ENCODE data around the gene PLD1. TPM values are rescaled to one million over a fixed set of nuclear protein-coding genes. Genes with fewer than 3 reads are reported as not detected.

The PLD1 gene
- total RNA-seq, 2 donors from 2014 or later = 12.8 to 15.8 TPM

DNA sequence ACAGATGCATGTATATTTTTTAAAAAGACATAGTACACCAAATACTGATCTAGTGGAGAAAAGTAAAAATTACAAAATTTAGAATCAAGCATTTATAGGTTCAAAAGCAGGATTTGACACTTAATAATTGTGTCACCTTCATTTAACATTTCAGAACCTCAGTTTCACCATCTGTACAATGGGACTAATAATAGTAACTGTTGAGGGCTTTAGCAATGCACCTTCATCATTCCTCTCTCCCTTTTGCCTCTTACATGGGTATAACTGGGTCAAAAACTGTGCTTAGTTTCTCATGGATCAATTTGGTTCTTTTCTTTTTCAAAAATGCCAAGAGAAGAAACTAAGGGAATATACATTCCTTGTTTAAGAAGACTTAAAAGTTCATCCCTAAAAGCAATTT is 27.4 kb upstream of the PLD1 start:
- DNase-seq (ENCODE audit: low spot score) = no peak
- no peaks in the 10 kb centered on the region for H3K9me3 ChIP-seq
- H3K27ac ChIP-seq = no peak overlapping the region
- H3K4me1 ChIP-seq (replicated peaks) = no peaks in the 10 kb centered on the region
- H3K27me3 ChIP-seq (replicated peaks; ENCODE audit: insufficient read depth) = no peaks in the 10 kb centered on the region
- intact Hi-C loops (cut with DNase I) = no loop called here
- H3K4me3 ChIP-seq = no peak overlapping the region
- TF ChIP-seq POLR2A (IDR thresholded peaks at IDR 0.05) = no peak
- TF ChIP-seq, protein P1, sequence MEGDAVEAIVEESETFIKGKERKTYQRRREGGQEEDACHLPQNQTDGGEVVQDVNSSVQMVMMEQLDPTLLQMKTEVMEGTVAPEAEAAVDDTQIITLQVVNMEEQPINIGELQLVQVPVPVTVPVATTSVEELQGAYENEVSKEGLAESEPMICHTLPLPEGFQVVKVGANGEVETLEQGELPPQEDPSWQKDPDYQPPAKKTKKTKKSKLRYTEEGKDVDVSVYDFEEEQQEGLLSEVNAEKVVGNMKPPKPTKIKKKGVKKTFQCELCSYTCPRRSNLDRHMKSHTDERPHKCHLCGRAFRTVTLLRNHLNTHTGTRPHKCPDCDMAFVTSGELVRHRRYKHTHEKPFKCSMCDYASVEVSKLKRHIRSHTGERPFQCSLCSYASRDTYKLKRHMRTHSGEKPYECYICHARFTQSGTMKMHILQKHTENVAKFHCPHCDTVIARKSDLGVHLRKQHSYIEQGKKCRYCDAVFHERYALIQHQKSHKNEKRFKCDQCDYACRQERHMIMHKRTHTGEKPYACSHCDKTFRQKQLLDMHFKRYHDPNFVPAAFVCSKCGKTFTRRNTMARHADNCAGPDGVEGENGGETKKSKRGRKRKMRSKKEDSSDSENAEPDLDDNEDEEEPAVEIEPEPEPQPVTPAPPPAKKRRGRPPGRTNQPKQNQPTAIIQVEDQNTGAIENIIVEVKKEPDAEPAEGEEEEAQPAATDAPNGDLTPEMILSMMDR (IDR thresholded peaks at IDR 0.05) = no peak
- TF ChIP-seq POLR2AphosphoS5 (IDR thresholded peaks at IDR 0.05) = no peak
- H3K36me3 ChIP-seq = no peaks in the 10 kb centered on the region

DNA sequence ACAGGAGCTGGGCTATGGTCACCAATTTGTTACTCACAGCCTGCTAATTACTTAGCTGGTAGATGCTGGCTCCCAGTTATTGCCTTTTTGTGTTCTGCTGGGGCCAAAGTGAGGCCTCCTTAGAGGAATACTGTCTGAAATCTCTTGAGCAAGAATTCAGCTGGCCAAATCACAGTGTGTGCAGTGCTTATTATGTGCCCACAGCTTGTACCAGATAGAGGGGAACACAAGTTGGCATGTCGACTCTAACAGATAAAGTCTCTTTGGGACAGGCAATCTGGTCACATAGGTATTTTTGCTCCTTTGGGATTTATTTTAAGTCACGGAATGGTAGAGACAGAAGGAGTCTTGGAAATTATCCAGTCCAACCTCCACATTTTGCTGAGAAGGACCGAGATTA is 26.6 kb upstream of the PLD1 start:
- TF ChIP-seq POLR2AphosphoS5 (IDR thresholded peaks at IDR 0.05) (no peak), POLR2A (IDR thresholded peaks at IDR 0.05) (no peak)
- TF ChIP-seq, protein P1 (IDR thresholded peaks at IDR 0.05) = no peak
- intact Hi-C loops (cut with DNase I) = no loop called here
- Histone ChIP-seq H3K9me3 (no peaks in the 10 kb centered on the region), H3K27me3 (replicated peaks; ENCODE audit: insufficient read depth) (no peaks in the 10 kb centered on the region), H3K36me3 (no peaks in the 10 kb centered on the region), H3K4me1 (replicated peaks) (no peaks in the 10 kb centered on the region), H3K27ac (no peak overlapping the region), H3K4me3 (no peak overlapping the region)
- 97% methylated on average over 3 of the region's 3 CpGs for WGBS
- no peak for DNase-seq (ENCODE audit: low spot score)

DNA sequence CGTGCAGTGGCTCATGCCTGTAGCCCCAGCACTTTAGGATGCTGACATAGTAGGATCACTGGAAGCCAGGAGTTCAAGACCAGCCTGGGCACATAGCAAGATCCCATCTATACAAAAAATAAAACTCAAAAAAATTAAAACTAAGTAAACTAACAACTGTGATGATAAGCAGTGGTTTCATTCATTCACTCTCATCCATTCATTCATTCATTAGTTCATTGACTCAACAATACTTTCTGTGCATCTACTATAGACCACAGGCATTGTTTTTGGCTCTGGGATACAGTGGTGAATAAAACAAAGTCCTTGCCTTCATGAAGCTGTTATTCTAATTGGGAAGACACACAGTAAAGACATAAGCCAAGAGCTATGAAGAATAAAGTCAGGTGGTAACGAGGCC is 25.3 kb upstream of the PLD1 start:
- Histone ChIP-seq H3K36me3 (no peaks in the 10 kb centered on the region), H3K27me3 (replicated peaks; ENCODE audit: insufficient read depth) (no peaks in the 10 kb centered on the region), H3K9me3 (no peaks in the 10 kb centered on the region), H3K4me1 (replicated peaks) (no peaks in the 10 kb centered on the region), H3K4me3 (no peak overlapping the region), H3K27ac (no peak overlapping the region)
- 60% methylated on average over 2 of the region's 2 CpGs for WGBS
- intact Hi-C loops (cut with DNase I) = no loop called here
- no peak for DNase-seq (ENCODE audit: low spot score)
- TF ChIP-seq, protein P1 (IDR thresholded peaks at IDR 0.05) = no peak
- TF ChIP-seq POLR2A (IDR thresholded peaks at IDR 0.05) (no peak), POLR2AphosphoS5 (IDR thresholded peaks at IDR 0.05) (no peak)

DNA sequence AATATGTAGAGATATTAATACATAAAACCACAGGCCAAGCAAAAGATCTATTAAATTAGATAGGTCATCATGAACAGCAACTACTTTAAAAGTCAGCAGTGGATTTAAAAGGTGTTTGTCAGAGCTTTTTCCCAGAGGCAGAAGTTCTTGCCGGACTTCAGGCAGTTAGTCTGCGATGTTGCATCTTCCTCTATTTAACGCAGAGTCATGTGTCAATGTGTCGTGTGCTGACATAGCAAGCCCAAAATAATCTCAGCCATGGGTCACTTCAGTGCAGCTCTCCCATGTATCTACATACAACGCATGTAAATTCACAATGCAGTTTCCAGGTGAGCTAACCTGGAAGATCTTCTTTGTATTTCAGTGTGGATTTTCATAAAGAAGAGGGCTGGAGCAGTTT is 24.8 kb upstream of the PLD1 start:
- TF ChIP-seq, protein P1 (IDR thresholded peaks at IDR 0.05) = no peak
- Histone ChIP-seq H3K27ac (no peak overlapping the region), H3K4me3 (no peak overlapping the region), H3K36me3 (no peaks in the 10 kb centered on the region), H3K27me3 (replicated peaks; ENCODE audit: insufficient read depth) (no peaks in the 10 kb centered on the region), H3K4me1 (replicated peaks) (no peaks in the 10 kb centered on the region), H3K9me3 (no peaks in the 10 kb centered on the region)
- DNase-seq (ENCODE audit: low spot score) = no peak
- 90% methylated on average over 5 of the region's 5 CpGs for WGBS
- intact Hi-C loops (cut with DNase I) = no loop called here

DNA sequence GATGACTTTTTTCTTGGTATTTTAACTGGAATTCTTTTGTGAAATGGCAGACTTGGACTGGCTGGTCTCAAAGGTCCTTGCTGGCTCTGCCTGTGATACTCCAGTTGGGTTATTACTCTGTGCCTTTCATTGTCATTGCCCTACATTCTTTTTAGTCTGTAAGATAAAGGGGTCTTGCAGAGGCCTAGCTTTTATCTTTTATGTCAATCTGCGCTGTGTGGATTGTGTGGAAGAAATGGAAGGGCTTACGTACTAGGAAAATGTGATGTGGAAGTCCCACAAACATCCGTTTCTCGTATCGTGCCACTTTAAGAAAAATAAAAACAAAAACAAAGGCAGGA is 24.1 kb upstream of the PLD1 start:
- DNase-seq (ENCODE audit: low spot score) = no peak
- H3K27me3 ChIP-seq (replicated peaks; ENCODE audit: insufficient read depth) = no peaks in the 10 kb centered on the region
- no peaks in the 10 kb centered on the region for H3K36me3 ChIP-seq
- no peak overlapping the region for H3K27ac ChIP-seq
- H3K4me1 ChIP-seq (replicated peaks) = no peaks in the 10 kb centered on the region
- intact Hi-C loops (cut with DNase I) = loop anchor here (5.0 kb wide), 1 partner anchor 187 kb away; no protein-coding TSS in a partner anchor
- no peak overlapping the region for H3K4me3 ChIP-seq
- 92% methylated on average over 5 of the region's 5 CpGs for WGBS
- H3K9me3 ChIP-seq = no peaks in the 10 kb centered on the region
- TF ChIP-seq, protein P1 (IDR thresholded peaks at IDR 0.05) = no peak
- TF ChIP-seq POLR2A (IDR thresholded peaks at IDR 0.05) = no peak
- no peak for TF ChIP-seq POLR2AphosphoS5 (IDR thresholded peaks at IDR 0.05)
